Activated naive CD4-positive, alpha-beta T cell treated with anti-CD3 and anti-CD28 coated beads for 36 hours (primary cell): ENCODE results near the gene DNMT3A. TPM values are rescaled to one million over a fixed set of nuclear protein-coding genes. Genes with fewer than 3 reads are reported as not detected.
"Not testable (repeated sequence)": the region's sequence is repeated elsewhere in the genome, so short reads cannot be mapped to it uniquely, and the experiment has no call there.

Source experiments
- CTCF ChIA-PET: fragments of 350-600 bp; sonication (Branson Sonifier 250); formaldehyde crosslinking; loops from one replicate; lab custom pipeline; 2021; ENCODE audit warnings: antibody characterized with exemption; lab: Charles Lee
- DNase-seq: peaks from one replicate; pipeline ENCODE4 v3.0.0-alpha.2; 2020
- H3K27ac Mint-ChIP-seq: one replicate; pipeline ENCODE4 v1.8.0; 2021; ENCODE audit warnings: mild to moderate bottlenecking, mixed read lengths
- H3K27me3 Mint-ChIP-seq: one replicate; pipeline ENCODE4 v1.8.0; 2021; ENCODE audit warnings: low read depth, mixed read lengths
- H3K36me3 Mint-ChIP-seq: one replicate; pipeline ENCODE4 v1.8.0; 2021; ENCODE audit warnings: low read depth, mixed read lengths
- H3K4me1 Mint-ChIP-seq: one replicate; pipeline ENCODE4 v1.8.0; 2021; ENCODE audit warnings: low read depth, mixed read lengths
- H3K4me3 Mint-ChIP-seq: one replicate; pipeline ENCODE4 v1.8.0; 2021; ENCODE audit warnings: mild to moderate bottlenecking, moderate library complexity, mixed read lengths
- H3K9me3 Mint-ChIP-seq: one replicate; pipeline ENCODE4 v1.8.0; 2021; ENCODE audit warnings: mixed read lengths
- intact Hi-C: fragments of 100-400 bp; cut with micrococcal nuclease; formaldehyde crosslinking; loops from one replicate; pipeline ENCODE4 v1.15.1; 2023
- total RNA-seq, 2 experiments: library from RNA; stranded (reverse); gene quantifications; one replicate each; pipeline ENCODE4 v1.2.3, GENCODE V29; 2021

Gene DNMT3A
- total RNA-seq, 2 experiments from 2014 or later, result 53.0 to 53.5 TPM

GRCh38 chr2:25220313-25220712 is 121.4 kb downstream of the DNMT3A start:
- Mint-ChIP-seq H3K27ac (no peak overlapping the region), H3K27me3 (no peaks in the 10 kb centered on the region), H3K4me3 (no peak overlapping the region), H3K9me3 (no peaks in the 10 kb centered on the region), H3K4me1 (peaks cover 1% of the 10 kb centered on the region), H3K36me3 (no peaks in the 10 kb centered on the region)
- CTCF ChIA-PET, result interaction anchor here (0.6 to 0.7 kb wide), 3 partner anchors 93 to 643 kb away, joined by 3 to 7 read pairs (median 3); no protein-coding TSS in a partner anchor
- no peak for DNase-seq
- intact Hi-C loops, result no loop called here

- intact Hi-C loops, result no loop called here
- Mint-ChIP-seq H3K36me3 (no peaks in the 10 kb centered on the region), H3K27me3 (no peaks in the 10 kb centered on the region), H3K27ac (no peak overlapping the region), H3K4me1 (peaks cover 1% of the 10 kb centered on the region), H3K4me3 (no peak overlapping the region), H3K9me3 (no peaks in the 10 kb centered on the region)
- DNase-seq, result no peak
- CTCF ChIA-PET, result no interaction called here
Observed at GRCh38 chr2:25219621-25220020, 122.1 kb downstream of the DNMT3A start.

GRCh38 chr2:25218100-25218499 is 123.6 kb downstream of the DNMT3A start:
- H3K27ac Mint-ChIP-seq, result no peak overlapping the region
- no peak overlapping the region for H3K4me3 Mint-ChIP-seq
- H3K36me3 Mint-ChIP-seq, result no peaks in the 10 kb centered on the region
- no peaks in the 10 kb centered on the region for H3K27me3 Mint-ChIP-seq
- H3K4me1 Mint-ChIP-seq, result peaks cover 1% of the 10 kb centered on the region
- intact Hi-C loops, result no loop called here
- CTCF ChIA-PET, result interaction anchor here (1.1 kb wide), 1 partner anchor 144 kb away, joined by 3 read pairs; no protein-coding TSS in a partner anchor
- H3K9me3 Mint-ChIP-seq, result no peaks in the 10 kb centered on the region
- no peak for DNase-seq

DNA sequence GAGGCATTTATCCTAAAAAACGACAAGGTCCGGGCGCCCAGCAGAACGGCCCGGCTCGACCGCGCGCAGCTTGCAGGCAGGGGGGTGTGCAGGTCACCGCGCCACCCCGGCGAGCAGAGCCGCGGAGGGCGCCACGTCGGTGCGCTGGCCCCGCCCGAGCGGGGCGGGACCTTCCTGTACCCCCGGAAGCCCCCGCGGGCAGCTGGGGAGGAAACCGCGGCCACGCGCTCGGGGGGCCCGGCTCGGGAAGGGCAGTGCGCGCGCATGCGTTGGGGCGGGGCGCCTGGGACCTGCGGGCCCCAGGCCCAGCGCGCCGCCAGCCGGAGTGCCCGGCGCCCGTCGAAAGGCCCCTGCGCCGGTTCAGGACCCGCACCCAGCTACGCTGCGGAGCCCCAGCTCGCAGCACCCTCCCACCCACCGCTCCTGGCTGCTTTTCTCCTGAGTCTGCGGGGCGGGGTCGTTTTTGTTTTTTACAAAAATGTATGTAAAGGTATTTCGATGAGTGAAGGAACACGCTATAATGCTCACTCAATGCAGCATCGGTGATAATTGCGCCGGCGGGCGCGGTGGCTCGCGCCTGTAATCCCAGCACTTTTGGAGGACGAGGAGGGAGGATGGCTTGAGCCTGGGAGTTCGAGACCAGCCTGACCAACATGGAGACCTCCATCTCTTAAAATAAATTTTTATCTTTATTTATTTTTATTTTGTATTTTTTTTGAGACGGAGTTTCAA is 125.6 kb downstream of the DNMT3A start:
- Mint-ChIP-seq H3K27me3 (no peaks in the 10 kb centered on the region), H3K4me1 (peaks cover 4% of the 10 kb centered on the region), H3K27ac (peak overlapping the region; percentile 47), H3K36me3 (no peaks in the 10 kb centered on the region), H3K4me3 (peak overlapping the region; percentile 76), H3K9me3 (no peaks in the 10 kb centered on the region)
- CTCF ChIA-PET, result no interaction called here
- intact Hi-C loops, result loop anchor here (2.0 kb wide), 1 partner anchor 173 kb away; the partner anchor contains the start of gene EFR3B
- DNase-seq, result peak; percentile 82

DNA sequence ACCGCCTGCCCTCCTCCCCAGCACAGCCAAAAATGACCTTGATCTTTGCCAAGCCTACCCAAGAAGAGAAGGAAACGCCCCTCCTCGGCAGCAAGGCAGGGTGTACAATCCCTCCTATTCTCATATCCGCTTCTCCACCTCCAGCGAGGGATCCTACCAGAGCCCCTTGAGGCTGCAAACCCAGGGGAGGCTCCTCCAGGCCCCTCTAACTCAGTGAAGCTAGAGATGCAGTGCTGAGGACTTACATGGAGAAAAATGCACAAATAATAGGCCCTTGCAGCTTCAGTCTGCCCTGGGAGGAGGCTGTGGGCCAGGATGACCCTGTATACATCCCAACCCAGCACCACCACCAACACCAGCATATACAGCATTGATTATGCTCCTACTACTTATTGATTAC is 126.5 kb downstream of the DNMT3A start:
- Mint-ChIP-seq H3K27ac (no peak overlapping the region), H3K4me1 (peaks cover 13% of the 10 kb centered on the region), H3K4me3 (peak overlapping the region; percentile 60), H3K36me3 (no peaks in the 10 kb centered on the region), H3K9me3 (no peaks in the 10 kb centered on the region), H3K27me3 (no peaks in the 10 kb centered on the region)
- DNase-seq, result no peak
- CTCF ChIA-PET, result no interaction called here
- intact Hi-C loops, result no loop called here

DNA sequence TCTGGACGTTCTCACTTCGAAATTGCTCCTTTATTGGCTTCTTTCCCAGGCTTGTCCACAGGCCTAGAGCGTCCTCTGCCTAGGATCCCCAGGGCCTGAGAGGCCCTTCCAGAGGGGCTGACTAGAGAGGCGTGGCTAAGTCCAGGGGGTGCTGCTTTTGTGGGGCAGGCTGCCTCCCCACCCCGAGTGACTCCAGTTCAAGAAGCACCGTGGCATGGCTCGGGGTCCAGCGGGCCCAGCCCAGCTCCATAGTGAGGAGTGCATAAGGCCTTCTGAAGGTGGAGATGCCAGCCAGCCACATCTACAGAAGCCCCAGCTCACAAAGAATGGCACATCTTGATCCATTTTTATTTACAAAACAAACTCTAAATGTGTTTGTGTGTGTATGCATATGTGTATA is 128.5 kb downstream of the DNMT3A start:
- Mint-ChIP-seq H3K9me3 (no peaks in the 10 kb centered on the region), H3K4me3 (no peak overlapping the region), H3K27me3 (no peaks in the 10 kb centered on the region), H3K4me1 (peaks cover 19% of the 10 kb centered on the region), H3K36me3 (no peaks in the 10 kb centered on the region), H3K27ac (no peak overlapping the region)
- intact Hi-C loops, result no loop called here
- no peak for DNase-seq
- CTCF ChIA-PET, result no interaction called here

DNA sequence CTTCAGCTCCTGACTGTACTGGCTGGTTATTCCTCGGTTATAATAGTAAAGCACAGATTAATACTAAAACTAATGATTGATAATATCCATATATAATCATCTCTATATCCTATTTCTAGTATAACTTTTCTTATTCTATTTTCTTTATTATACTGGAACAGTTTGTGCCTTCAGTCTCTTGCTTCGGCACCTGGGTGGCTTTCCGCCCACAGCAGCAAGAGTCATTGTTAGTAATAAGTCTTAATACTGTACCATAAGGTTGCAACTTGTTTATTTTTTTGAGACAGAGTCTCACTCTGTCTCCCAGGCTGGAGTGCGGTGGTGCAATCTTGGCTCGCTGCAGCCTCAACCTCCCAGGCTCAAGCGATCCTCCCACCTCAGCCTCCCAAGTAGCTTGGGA is 130.8 kb downstream of the DNMT3A start:
- H3K27ac Mint-ChIP-seq, H3K36me3 Mint-ChIP-seq, H3K4me3 Mint-ChIP-seq, intact Hi-C loops, H3K9me3 Mint-ChIP-seq, DNase-seq, H3K27me3 Mint-ChIP-seq: not testable (repeated sequence)
- peaks cover 25% of the 10 kb centered on the region for H3K4me1 Mint-ChIP-seq
- CTCF ChIA-PET, result interaction anchor here (0.7 kb wide), 1 partner anchor 10 kb away, joined by 3 read pairs; no protein-coding TSS in a partner anchor

DNA sequence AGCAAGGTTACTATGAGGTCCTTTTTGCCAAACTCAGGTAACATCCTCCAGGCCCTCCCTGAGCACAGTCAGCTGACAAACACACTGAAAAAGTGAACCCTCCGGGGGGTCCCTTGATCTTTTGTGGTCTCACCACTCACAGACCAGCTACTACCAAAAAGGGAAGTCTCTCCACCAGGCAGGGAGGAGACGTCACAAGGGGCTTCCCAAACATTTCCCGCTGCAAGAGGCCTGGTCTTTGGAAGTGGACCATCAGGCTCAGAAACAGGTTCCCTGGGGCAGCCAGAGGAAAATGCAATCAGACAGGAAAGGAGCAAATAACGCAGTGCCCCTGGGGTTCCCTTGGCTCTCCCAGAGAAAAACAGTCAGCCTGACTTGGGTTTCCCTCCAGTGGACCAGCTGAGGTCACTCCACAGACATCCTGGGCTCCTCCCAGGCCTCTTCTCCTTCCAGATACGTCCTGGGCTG is 134.6 kb downstream of the DNMT3A start:
- no peaks in the 10 kb centered on the region for H3K36me3 Mint-ChIP-seq
- DNase-seq, result no peak
- H3K4me1 Mint-ChIP-seq, result peaks cover 28% of the 10 kb centered on the region
- no peak overlapping the region for H3K4me3 Mint-ChIP-seq
- no peak overlapping the region for H3K27ac Mint-ChIP-seq
- no peaks in the 10 kb centered on the region for H3K9me3 Mint-ChIP-seq
- CTCF ChIA-PET, result no interaction called here
- H3K27me3 Mint-ChIP-seq, result no peaks in the 10 kb centered on the region
- intact Hi-C loops, result no loop called here

DNA sequence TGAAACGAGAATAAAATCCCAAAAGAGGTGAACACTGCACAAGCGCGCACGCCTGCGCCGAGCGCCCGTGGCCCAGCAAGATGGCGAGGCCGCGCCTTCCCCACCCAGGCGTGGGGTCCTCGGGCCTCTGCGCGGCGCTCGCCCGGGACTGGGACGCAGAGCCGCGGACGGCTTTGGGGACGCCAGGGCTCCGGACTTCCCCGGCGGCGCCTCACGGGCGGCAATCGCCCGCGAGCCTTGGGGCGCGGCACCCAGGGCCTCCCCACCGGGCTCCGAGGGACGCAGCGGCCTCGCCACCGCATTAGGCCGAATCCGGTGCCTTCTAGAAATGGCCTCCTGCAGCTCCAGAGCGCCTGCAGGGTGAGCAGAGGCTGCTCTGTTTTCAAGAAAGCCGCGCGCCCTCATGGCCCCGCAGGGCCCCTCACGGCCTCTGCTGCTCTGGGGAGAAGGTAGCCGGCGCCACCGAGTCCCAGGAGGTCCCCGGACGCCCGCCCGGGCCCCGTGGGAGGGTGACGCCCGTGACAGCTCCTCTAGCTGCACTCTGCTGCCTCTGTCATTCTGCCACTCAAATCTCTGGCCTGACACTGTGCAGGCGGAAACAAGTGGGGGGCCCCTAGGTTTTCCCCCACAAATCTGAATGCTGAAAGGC is 137.4 kb downstream of the DNMT3A start:
- Mint-ChIP-seq H3K36me3 (no peaks in the 10 kb centered on the region), H3K9me3 (no peaks in the 10 kb centered on the region), H3K27me3 (no peaks in the 10 kb centered on the region), H3K4me1 (peaks cover 15% of the 10 kb centered on the region), H3K27ac (no peak overlapping the region), H3K4me3 (no peak overlapping the region)
- CTCF ChIA-PET, result interaction anchor here (0.7 to 2.4 kb wide), 2 partner anchors 9 to 155 kb away, joined by 7 to 10 read pairs; no protein-coding TSS in a partner anchor
- intact Hi-C loops, result no loop called here
- no peak for DNase-seq

GRCh38 chr2:25202275-25202674 is 139.4 kb downstream of the DNMT3A start:
- CTCF ChIA-PET, result no interaction called here
- peaks cover 12% of the 10 kb centered on the region for H3K4me1 Mint-ChIP-seq
- intact Hi-C loops, result no loop called here
- no peak overlapping the region for H3K4me3 Mint-ChIP-seq
- no peak for DNase-seq
- no peaks in the 10 kb centered on the region for H3K9me3 Mint-ChIP-seq
- H3K36me3 Mint-ChIP-seq, result no peaks in the 10 kb centered on the region
- no peaks in the 10 kb centered on the region for H3K27me3 Mint-ChIP-seq
- no peak overlapping the region for H3K27ac Mint-ChIP-seq

DNA sequence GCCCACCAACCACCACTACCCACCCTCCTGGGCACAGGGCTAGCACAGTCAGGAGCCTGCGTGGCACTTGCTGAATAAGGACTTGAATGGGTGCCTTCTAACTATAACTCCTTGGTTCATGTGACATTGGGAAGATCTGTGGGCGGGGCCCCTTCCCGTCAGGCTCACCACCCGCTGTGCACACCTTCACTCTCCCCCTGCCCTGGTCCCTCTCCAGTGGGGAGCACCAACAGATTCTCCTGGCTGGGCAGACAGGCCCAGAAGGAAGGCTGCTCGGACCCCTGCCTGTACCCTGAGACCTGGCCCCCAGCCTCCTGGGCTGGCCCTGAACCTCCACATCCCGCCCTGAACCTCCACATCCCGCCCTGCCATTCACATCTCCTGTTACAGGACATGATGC is 139.9 kb downstream of the DNMT3A start:
- Mint-ChIP-seq H3K36me3 (no peaks in the 10 kb centered on the region), H3K4me1 (peaks cover 8% of the 10 kb centered on the region), H3K27ac (no peak overlapping the region), H3K4me3 (no peak overlapping the region), H3K27me3 (no peaks in the 10 kb centered on the region), H3K9me3 (no peaks in the 10 kb centered on the region)
- intact Hi-C loops, result no loop called here
- CTCF ChIA-PET, result no interaction called here
- no peak for DNase-seq

DNA sequence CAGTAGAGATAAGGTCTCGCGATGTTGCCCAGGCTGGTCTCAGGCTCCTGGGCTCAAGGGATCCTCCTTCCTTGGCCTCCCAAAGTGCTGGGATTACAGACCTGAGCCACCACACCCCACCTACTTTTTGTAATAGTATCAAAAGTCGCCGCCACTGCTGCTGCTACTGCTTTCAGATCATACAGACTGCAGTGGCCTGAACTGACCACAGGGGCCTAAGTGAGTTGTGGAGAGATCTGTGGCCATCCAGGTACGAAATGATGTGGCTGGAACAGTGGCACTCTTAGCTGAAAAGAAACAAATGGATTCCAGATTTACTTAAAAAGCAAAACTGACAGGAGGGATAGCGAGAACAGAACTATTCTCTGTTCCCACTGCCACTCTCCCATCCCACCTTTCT is 140.5 kb downstream of the DNMT3A start:
- Mint-ChIP-seq H3K36me3 (no peaks in the 10 kb centered on the region), H3K27ac (no peak overlapping the region), H3K4me1 (peaks cover 8% of the 10 kb centered on the region), H3K4me3 (no peak overlapping the region), H3K27me3 (no peaks in the 10 kb centered on the region), H3K9me3 (no peaks in the 10 kb centered on the region)
- DNase-seq, result no peak
- intact Hi-C loops, result no loop called here
- CTCF ChIA-PET, result interaction anchor here (1.1 to 1.2 kb wide), 2 partner anchors 10 to 27 kb away, joined by 3 read pairs; no protein-coding TSS in a partner anchor
